SU-DHL-6 (cell line): ENCODE results near the gene SI.

ENCODE experiments used
- CTCF ChIP-seq: fragments of 200-600 bp; sonication (generic); IDR thresholded peaks from one replicate; pipeline ENCODE4 v1.5.1; 2017; ENCODE audit warnings: antibody characterized with exemption, mild to moderate bottlenecking, low read length, moderate library complexity; ENCODE audit not compliant: insufficient read depth, poor library complexity, severe bottlenecking
- EZH2phosphoT487 ChIP-seq: fragments of 200-600 bp; sonication (generic), shearing (Covaris generic); conservative IDR thresholded peaks from 2 replicates; pipeline ENCODE4 v1.6.1; 2018; ENCODE audit warnings: mild to moderate bottlenecking, antibody characterized with exemption, low read length, moderate library complexity, mixed read lengths

- no peak for TF ChIP-seq CTCF
- no peak for TF ChIP-seq EZH2phosphoT487
Measured at GRCh38 chr3:164962610-164963009, 115.7 kb downstream of the SI start.
